ENCODE data around the gene MLXIP. TPM values are rescaled to one million over a fixed set of nuclear protein-coding genes. Genes with fewer than 3 reads are reported as not detected.

MLXIP gene
- total and polyA plus RNA-seq, 2 of the 4 experiments (the other 2 are of a cell fraction) = 2.7 to 10.8 TPM

GRCh38 chr12:122079532-122080081, 1.1 kb downstream of the MLXIP start:
- intact Hi-C loops (cut with micrococcal nuclease) (no loop called here), dilution Hi-C loops (cut with HindIII; ENCODE audit: low sequenced_read_pairs, unreplicated experiment) (no loop called here), in situ Hi-C loops (cut with MboI; ENCODE audit: low sequenced_read_pairs) (no loop called here)
- Histone ChIP-seq H2BK5ac (ENCODE audit: low read depth, low read length, poor library complexity, severe bottlenecking) (peak overlapping the region; percentile 8), H3K56ac (ENCODE audit: extremely low read depth, insufficient read depth, low read length) (peak overlapping the region; percentile 17; the same call in 1 of the 2 replicates), H3K9me1 (ENCODE audit: insufficient read depth, low read length) (0 out of 2 replicates have a peak, but pooled peaks cover 10% of the 10 kb centered on the region), H2AK5ac (ENCODE audit: low read depth, low read length) (peak overlapping the region; percentile 74), H3K4me1 (ENCODE audit: control insufficient read depth, insufficient read depth, low read length) (peaks cover 10% of the 10 kb centered on the region), H4K5ac (ENCODE audit: low read depth, low read length) (peak overlapping the region; percentile 30), H3K23ac (ENCODE audit: low read depth, low read length) (peak overlapping the region; percentile 75), H2BK15ac (ENCODE audit: low read depth, low read length) (0 out of 3 replicates have a peak overlapping the region, but pooled peaks have one; percentile 15), H3K9me3 (ENCODE audit: control insufficient read depth, insufficient read depth, low read length) (no peaks in the 10 kb centered on the region), H4K91ac (ENCODE audit: insufficient read depth, low read depth, low read length) (0 out of 2 replicates have a peak overlapping the region, but pooled peaks have one; percentile 5), H3K79me1 (ENCODE audit: low read depth in 1 of 2, low read length in 2 of 2) (peaks cover 13 to 53% of the 10 kb centered on the region in 2 experiments; a peak in 3 of 4 replicates), H3K36me3 (ENCODE audit: control insufficient read depth, insufficient read depth, low read length) (peaks cover 7% of the 10 kb centered on the region; the same call in 1 of the 2 replicates), H3K27ac (ENCODE audit: insufficient read depth, low read length) (peak overlapping the region; percentile 39), H3K4ac (ENCODE audit: low read depth, low read length) (peak overlapping the region; percentile 1), H3K14ac (replicated peaks; ENCODE audit: low read depth, low read length) (peak overlapping the region; percentile 79), H2BK120ac (ENCODE audit: low read depth, low read length) (peak overlapping the region; percentile 47; the same call in 1 of the 2 replicates), H3K18ac (ENCODE audit: low read depth, low read length) (peak overlapping the region; percentile 32; the same call in 1 of the 2 replicates), H4K8ac (ENCODE audit: low read depth in 2 of 2, low read length in 2 of 2) (peak overlapping the region in 1 of 2 experiments; percentile 3; a peak in 2 of 4 replicates), H3K9ac (ENCODE audit: low read depth, low read length) (peak overlapping the region; percentile 88), H3K4me3 (ENCODE audit: insufficient read depth, low read depth, low read length) (peak overlapping the region; percentile 86), H3K27me3 (ENCODE audit: control insufficient read depth, insufficient read depth, low read length) (peaks cover 4% of the 10 kb centered on the region; the same call in 1 of the 2 replicates), H2BK20ac (ENCODE audit: low read depth, low read length) (0 out of 2 replicates have a peak overlapping the region, but pooled peaks have one; percentile 14), H3K4me2 (ENCODE audit: low read depth, low read length) (peak overlapping the region; percentile 76), H2AK9ac (replicated peaks; ENCODE audit: low read depth, low read length, poor library complexity) (peak overlapping the region; percentile 56), H4K20me1 (ENCODE audit: insufficient read depth, low read length) (peaks cover 40% of the 10 kb centered on the region), H2AFZ (replicated peaks; ENCODE audit: low read length, poor library complexity) (peak overlapping the region; percentile 96)
- WGBS, 2 experiments (ENCODE audit: extremely low coverage in 2 of 2, insufficient read length in 1 of 2) = 0% methylated on average over 1 of the region's 13 CpGs; no CpG with 5 or more reads in 1 of the 2 experiments
- BruUV-seq (replicated peaks) = no TSS peak
- TF ChIP-seq RAD21 (IDR thresholded peaks at IDR 0.05; ENCODE audit: low read length) (no peak), MXI1 (IDR thresholded peaks at IDR 0.05; ENCODE audit: borderline replicate concordance, low read depth, low read length) (0 out of 2 replicates have a peak, but pooled peaks have one; percentile 20), MAFK (IDR thresholded peaks at IDR 0.05; ENCODE audit: low read depth, low read length) (no peak), RCOR1 (IDR thresholded peaks at IDR 0.05; ENCODE audit: insufficient replicate concordance, low read length) (no peak), FOS (IDR thresholded peaks at IDR 0.05; ENCODE audit: low read depth, low read length) (no peak), CEBPB (IDR thresholded peaks at IDR 0.05; ENCODE audit: low read depth, low read length) (peak; percentile 68)
- ChIA-PET CTCF (interaction anchor here (1.7 kb wide), 1 partner anchor 44 kb away, joined by 7 read pairs; no protein-coding TSS in a partner anchor), POLR2A (ENCODE audit: unreplicated experiment) (interaction anchor here (0.5 kb wide), 1 partner anchor 10 kb away, joined by 4 read pairs; no protein-coding TSS in a partner anchor)
- DNase-seq (no peak), ATAC-seq (ENCODE audit: low read depth) (no peak)

Measured in IMR-90 (cell line).